Adrenal gland (tissue), 12 donors: Measurements from ENCODE around the gene TMEM51. TPM values are rescaled to one million over a fixed set of nuclear protein-coding genes. Genes with fewer than 3 reads are reported as not detected.

ENCODE experiments used
- DNase-seq, 7 donors: peaks; one replicate each; pipeline ENCODE4 v3.0.0-alpha.2; 2019 to 2020
- H3K27ac ChIP-seq, 5 donors: fragments of 200-600 bp; sonication (generic) in 4 of 5; 1 replicate in 3 of 5; 2 replicates in 2 of 5; pipeline versions ENCODE4 v1.5.1 to v1.8.0; 2016 to 2020; ENCODE audit warnings: mild to moderate bottlenecking in 1 of 5
- H3K27me3 ChIP-seq: fragments of 200-600 bp; 2 replicates; pipeline ENCODE4 v1.8.0; 2021
- H3K36me3 ChIP-seq, 2 donors: fragments of 200-600 bp; replicated peaks in 1 of 2; 1 replicate in 1 of 2; 2 replicates in 1 of 2; pipeline versions ENCODE4 v1.5.1 to v1.8.0; 2018 to 2022
- H3K4me1 ChIP-seq, 2 donors: fragments of 200-600 bp; replicated peaks in 1 of 2; 1 replicate in 1 of 2; 2 replicates in 1 of 2; pipeline versions ENCODE4 v1.5.1 to v1.8.0; 2018 to 2021
- H3K4me3 ChIP-seq, 4 donors: fragments of 200-600 bp; sonication (generic) in 3 of 4; one replicate each; pipeline ENCODE4 v1.5.1; 2016 to 2018
- H3K9me3 ChIP-seq, 3 donors: fragments of 200-600 bp; sonication (generic) in 1 of 3; replicated peaks in 1 of 3; 1 replicate in 2 of 3; 2 replicates in 1 of 3; pipeline versions ENCODE4 v1.5.1 to v1.8.0; 2016 to 2021
- POLR2A ChIP-seq, 2 donors: fragments of 450-650 bp; IDR thresholded peaks; one replicate each; pipeline ENCODE4 v1.6.1; 2017; ENCODE audit warnings: antibody characterized with exemption in 2 of 2, mild to moderate bottlenecking in 2 of 2, moderate library complexity in 1 of 2
- WGBS, 4 donors: extraction: QIAGEN DNeasy Blood & Tissue Kit in 2 of 4; methylation state at CpG; one replicate each; pipeline versions ENCODE4 v1.1.5 to v1.1.7; 2013 to 2017; 5-methylcytosine and 5-hydroxymethylcytosine counted together
- intact Hi-C, 2 donors: fragments of 100-400 bp; cut with DNase I; formaldehyde crosslinking; loops; one replicate each; pipeline versions ENCODE4 v1.14.1 to v1.15.0; 2022 to 2023
- polyA plus RNA-seq, 3 donors: library from polyadenylated mRNA; stranded (reverse); fragments of 200-250 nt in 2 of 3; fragments of 350-450 nt in 1 of 3; fragmentation: Illumina TruSeq in 1 of 3; extraction: RNeasy Lipid Tissue Mini Kit (QIAGEN cat#74804) in 1 of 3; gene quantifications; one replicate each; pipeline ENCODE4 v1.2.3, GENCODE V29; 2013 to 2014
- total RNA-seq, 9 donors: library from RNA; depleted of rRNA in 4 of 9; stranded (reverse); fragments of >200 nt in 4 of 9; fragments of 120-200 nt in 1 of 9; fragmentation: NEBNext Ultra II Directional in 1 of 9; extraction: Animal tissue kit (Norgen Biotek cat#: 25700) in 1 of 9; gene quantifications; one replicate each; pipeline versions ENCODE4 v1.1.0 to v1.2.4, GENCODE V29; 2013 to 2023
- TF ChIP-seq, protein P1 (sequence below), 6 experiments: fragments of 450-650 bp in 4 of 6; fragments of 200-600 bp in 2 of 6; sonication (generic) in 1 of 6; IDR thresholded peaks; 1 replicate in 5 of 6; 2 replicates in 1 of 6; pipeline versions ENCODE4 v1.5.1 to v1.8.0; 2016 to 2021; ENCODE audit warnings: antibody characterized with exemption in 6 of 6, mild to moderate bottlenecking in 2 of 6, moderate library complexity in 1 of 6
- donor health status: healthy with polysubstance abuse.
- donor health status: Bipolar disorder and iron deficiency.
- donor health status: DM: yes; HTN: yes; CAD: no.
- donor health status: DM: no; HTN: no; CAD: no.
- donor health status: DM: no; HTN: no; CAD: no.
- donor health status: DM: yes; HTN: yes; CAD: no.

TMEM51 gene
- total and polyA plus RNA-seq, 12 donors: 4.0 to 46.5 (median 31.0) TPM

- Histone ChIP-seq H3K36me3 (no peaks in the 10 kb centered on the region), H3K27me3 (no peaks in the 10 kb centered on the region), H3K4me1 (peaks cover 0 to 3% of the 10 kb centered on the region in 2 donors), H3K4me3 (no peak overlapping the region), H3K27ac (no peak overlapping the region), H3K9me3 (no peaks in the 10 kb centered on the region)
- WGBS, 4 donors: 88 to 100% (median 95%) methylated on average over 1 to 2 of the region's 2 CpGs
- no peak for DNase-seq
- intact Hi-C loops: no loop called here
- TF ChIP-seq, protein P1, sequence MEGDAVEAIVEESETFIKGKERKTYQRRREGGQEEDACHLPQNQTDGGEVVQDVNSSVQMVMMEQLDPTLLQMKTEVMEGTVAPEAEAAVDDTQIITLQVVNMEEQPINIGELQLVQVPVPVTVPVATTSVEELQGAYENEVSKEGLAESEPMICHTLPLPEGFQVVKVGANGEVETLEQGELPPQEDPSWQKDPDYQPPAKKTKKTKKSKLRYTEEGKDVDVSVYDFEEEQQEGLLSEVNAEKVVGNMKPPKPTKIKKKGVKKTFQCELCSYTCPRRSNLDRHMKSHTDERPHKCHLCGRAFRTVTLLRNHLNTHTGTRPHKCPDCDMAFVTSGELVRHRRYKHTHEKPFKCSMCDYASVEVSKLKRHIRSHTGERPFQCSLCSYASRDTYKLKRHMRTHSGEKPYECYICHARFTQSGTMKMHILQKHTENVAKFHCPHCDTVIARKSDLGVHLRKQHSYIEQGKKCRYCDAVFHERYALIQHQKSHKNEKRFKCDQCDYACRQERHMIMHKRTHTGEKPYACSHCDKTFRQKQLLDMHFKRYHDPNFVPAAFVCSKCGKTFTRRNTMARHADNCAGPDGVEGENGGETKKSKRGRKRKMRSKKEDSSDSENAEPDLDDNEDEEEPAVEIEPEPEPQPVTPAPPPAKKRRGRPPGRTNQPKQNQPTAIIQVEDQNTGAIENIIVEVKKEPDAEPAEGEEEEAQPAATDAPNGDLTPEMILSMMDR (IDR thresholded peaks at IDR 0.05): no peak
- TF ChIP-seq POLR2A (IDR thresholded peaks at IDR 0.05): no peak
Measured at GRCh38 chr1:15110867-15111230, 42.7 kb upstream of the TMEM51 start.

- no peak for DNase-seq
- no peak overlapping the region for H3K27ac ChIP-seq
- no peaks in the 10 kb centered on the region for H3K36me3 ChIP-seq
- WGBS, 4 donors: 86 to 94% (median 90%) methylated on average over 5 of the region's 5 CpGs
- intact Hi-C loops: no loop called here
- no peaks in the 10 kb centered on the region for H3K27me3 ChIP-seq
- H3K4me3 ChIP-seq: no peak overlapping the region
- H3K9me3 ChIP-seq: no peaks in the 10 kb centered on the region
- TF ChIP-seq, protein P1 (IDR thresholded peaks at IDR 0.05): no peak
- TF ChIP-seq POLR2A (IDR thresholded peaks at IDR 0.05): no peak
- H3K4me1 ChIP-seq: peaks cover 0 to 21% of the 10 kb centered on the region in 2 donors
Measured at GRCh38 chr1:15113146-15113545, 40.4 kb upstream of the TMEM51 start.

DNA sequence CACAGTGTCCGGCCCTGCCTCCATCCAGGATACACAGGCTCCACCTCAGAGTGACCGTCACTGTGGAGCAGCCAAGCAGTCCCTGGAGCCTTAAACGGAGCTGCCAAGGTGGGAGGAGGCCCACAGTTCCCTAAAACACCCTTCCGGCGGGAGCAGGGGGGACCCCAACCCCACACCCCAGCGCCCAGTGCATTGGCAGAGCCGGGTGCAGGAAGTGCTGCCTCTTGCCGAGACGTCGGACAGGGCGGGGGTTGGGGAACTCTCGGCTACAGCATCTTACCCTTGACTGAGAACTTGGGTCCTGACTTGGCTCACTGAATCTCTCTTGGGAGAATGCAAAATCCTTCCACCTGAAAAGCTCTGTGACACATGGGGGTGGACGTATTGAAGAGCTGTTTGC is 38.7 kb upstream of the TMEM51 start:
- no peaks in the 10 kb centered on the region for H3K36me3 ChIP-seq
- H3K27me3 ChIP-seq: no peaks in the 10 kb centered on the region
- H3K4me3 ChIP-seq: no peak overlapping the region
- 91 to 100% (median 95%) methylated on average over 1 to 13 of the region's 13 CpGs for WGBS, 4 donors
- TF ChIP-seq, protein P1 (IDR thresholded peaks at IDR 0.05): no peak
- no peak overlapping the region for H3K27ac ChIP-seq
- DNase-seq: no peak
- intact Hi-C loops: no loop called here
- no peaks in the 10 kb centered on the region for H3K9me3 ChIP-seq
- H3K4me1 ChIP-seq: peaks cover 0 to 21% of the 10 kb centered on the region in 2 donors

DNA sequence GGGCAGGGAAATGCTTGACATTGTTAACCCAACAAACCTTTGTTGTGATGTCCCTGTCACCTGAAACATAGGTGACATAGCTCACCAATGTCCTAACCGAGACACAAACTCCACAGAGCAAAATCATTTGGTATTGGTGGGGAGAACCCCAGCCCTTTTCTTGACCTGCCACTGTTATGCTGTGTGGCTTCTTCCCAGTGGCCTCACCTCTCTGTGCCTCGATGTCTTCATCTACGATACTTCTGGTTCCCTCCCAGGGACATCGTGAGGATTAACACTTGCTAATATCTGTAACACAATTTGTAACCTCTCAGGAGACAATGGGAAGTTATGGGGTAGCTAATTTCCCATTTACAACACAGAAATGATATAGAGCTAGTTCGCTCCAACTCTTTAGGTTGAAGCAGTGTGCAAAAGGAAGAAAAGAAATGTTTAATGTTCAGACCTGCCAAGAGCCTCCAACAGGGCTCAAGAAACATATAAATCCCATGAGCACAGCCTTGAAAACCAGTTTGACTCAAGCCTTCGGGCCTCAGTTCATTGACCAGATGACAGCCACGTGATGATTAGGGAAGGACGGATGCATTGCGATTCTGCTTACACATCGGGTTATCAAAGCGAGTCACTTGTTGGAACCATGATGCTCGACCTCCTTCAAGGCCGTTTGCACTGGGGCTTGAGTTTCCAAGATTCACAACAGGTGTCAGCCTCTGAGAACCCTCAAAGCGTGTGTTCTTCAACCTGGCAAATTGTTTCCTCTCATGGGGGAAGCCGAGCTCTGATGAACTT is 37.8 kb upstream of the TMEM51 start:
- peak overlapping the region in 4 of 5 donors; percentile 1 to 85 (median 72) for H3K27ac ChIP-seq
- 62 to 92% (median 67%) methylated on average over 14 to 15 of the region's 15 CpGs for WGBS, 4 donors
- no peaks in the 10 kb centered on the region for H3K27me3 ChIP-seq
- DNase-seq: peak in 6 of 7 donors; percentile 43 to 77 (median 68)
- H3K4me1 ChIP-seq: peaks cover 0 to 21% of the 10 kb centered on the region in 2 donors
- no peaks in the 10 kb centered on the region for H3K9me3 ChIP-seq
- TF ChIP-seq POLR2A (IDR thresholded peaks at IDR 0.05): no peak
- TF ChIP-seq, protein P1 (IDR thresholded peaks at IDR 0.05): no peak
- H3K36me3 ChIP-seq: no peaks in the 10 kb centered on the region
- intact Hi-C loops: no loop called here
- H3K4me3 ChIP-seq: no peak overlapping the region
